HG02623 (cell line): ENCODE measurements around the gene POLA2.

ENCODE experiments used
- ATAC-seq: cut with Tn5 transposase; IDR thresholded peaks from one replicate; pipeline ENCODE4 v1.9.1; 2021; ENCODE audit warnings: moderate library complexity; ENCODE audit not compliant: unreplicated experiment

POLA2 gene

DNA sequence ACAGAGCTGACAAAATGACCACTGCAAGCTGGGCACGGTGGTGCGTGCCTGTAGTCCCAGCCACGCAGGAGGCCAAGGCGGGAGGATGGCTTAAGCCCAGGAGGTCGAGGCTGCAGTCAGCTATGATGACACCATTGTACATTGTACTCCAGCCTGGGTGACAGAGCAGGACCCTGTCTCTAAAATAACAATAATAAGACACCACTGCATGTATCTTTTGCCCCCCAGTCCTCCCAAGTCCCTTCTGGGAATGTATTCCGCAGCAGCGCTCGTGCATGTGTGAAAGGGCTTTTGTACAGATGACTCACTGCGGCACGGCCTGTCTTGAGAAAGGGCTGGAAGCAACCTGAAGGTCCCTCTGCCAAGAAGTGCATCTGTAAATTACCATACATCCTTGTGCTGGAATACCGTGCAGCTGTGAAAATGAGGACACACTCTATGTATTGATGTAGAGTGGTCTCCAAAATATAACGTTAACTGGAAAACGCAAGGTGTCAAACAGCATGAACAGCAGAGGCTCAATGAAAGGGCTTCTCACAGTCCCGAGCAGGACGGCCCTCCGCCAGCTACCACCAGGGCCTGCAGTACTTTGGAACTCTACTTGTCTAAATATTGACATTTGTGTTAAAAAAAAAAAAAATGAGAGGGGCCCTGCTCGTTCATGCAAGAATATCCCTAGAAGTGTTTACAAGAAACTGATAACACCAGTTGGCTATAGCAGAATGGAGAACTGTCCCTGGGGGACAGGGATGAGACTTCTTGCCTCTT lies 43.9 kb downstream of the POLA2 start:
- no peak for ATAC-seq

DNA sequence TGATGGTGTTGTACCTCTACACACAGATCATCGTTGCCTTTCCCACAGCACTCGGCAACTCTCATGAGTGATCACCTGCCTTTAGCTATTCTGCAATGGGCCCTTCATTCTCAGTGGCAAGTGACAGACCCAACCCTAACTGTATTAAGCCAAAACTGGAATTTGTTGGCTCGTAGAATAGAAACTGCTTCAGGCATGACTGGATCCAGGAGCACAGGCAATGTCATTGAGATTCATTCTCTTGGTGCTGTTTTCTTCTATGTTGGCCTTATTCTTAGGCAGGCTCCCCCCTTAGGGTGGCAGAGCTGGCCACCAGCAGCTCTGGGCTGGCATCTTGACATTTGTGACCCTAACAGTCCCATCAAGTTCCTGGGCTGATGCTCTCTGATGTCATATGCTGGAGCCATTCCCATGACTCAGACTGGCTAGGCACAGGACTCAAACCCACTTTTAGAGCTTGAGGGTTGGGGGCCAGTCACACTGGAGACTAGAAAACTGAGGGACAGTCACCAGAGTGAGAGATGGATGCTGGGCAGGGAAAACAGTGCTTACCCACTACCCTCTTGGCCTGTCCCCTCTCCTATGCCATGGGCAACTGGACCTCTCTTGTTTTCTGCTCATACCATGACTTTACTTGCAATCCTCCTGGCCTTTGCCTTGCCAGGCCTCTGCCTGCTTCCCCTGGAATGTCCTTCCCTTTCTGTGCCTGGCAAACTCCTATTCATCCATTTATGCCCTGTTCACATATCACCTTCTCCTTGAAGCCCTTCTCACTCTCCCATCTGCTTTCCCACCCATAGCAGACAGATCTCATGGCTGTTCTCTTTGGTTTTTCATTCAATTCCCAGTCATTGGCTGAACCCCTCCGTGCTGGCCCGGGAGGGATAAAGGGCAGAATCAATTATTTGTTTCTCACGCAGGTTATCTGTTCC lies 45.8 kb downstream of the POLA2 start:
- no peak for ATAC-seq

DNA sequence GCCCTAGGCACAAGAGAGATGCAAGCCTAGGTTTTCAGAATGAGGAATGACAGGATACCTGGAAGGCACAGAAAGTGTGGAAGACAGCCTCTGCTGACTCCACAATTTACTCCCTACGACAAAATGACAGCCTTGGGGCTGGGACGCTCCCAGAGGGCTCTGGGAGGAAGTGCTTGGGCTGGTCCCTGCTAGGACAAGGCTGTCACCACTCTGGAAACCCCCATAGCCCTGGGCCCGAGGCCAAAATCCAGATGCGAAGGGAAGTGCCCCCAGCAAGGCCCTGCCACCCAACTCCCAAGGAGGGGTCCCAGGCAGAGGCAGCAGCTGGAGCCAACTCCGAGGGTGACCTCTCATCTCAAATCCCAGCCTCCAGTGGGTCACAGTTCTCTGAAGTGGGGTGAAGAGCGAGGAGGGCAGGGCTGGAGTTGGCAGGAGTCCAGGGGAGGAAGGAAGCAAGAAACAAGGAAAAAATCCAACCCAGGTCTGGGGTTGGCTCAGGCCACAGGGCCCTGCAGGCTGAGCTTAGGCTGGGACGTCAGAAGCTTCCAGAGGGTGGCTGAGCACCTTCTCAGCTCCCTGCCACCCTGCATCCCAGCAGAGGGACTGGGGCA lies 46.6 kb downstream of the POLA2 start:
- no peak for ATAC-seq

DNA sequence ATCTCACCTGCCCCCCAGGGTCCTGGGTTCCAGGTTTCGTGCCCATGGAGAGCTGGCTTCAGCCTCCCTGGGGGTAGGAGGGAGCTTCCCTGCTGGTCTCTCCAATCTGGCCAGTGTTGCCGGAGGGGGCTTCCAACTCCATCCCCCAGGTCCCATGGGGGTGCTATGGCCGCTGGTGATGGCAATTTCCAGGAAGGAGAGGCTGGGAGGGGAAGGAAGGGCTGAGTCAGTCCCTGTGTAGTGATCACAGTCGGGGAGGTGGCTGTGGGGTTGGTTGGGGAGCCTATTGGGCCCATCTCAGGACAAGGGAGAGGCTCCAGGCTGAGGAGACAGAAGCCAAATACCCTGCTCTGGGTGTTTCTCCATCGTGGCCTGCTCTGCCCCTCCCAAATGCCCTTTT lies 47.2 kb downstream of the POLA2 start:
- ATAC-seq, result no peak

DNA sequence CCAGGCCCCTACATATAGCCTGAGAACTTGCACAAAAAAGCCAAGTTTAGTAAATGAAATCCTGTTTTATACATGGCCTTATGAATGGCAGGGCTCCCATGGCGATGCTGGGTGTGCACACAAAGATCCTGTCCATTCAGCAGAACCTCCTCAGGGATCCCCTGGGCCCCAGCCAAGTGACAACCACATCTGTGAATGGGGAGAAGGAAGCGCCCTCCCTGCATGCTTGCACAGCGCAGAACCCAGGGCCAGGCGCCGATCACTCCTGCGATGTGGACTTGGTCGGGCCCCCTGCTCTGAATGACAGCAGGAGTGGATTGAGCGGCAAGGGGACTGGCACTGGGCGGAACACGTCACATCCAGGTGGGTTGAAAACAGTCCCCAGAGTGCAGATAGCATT lies 48.5 kb downstream of the POLA2 start:
- ATAC-seq, result no peak

DNA sequence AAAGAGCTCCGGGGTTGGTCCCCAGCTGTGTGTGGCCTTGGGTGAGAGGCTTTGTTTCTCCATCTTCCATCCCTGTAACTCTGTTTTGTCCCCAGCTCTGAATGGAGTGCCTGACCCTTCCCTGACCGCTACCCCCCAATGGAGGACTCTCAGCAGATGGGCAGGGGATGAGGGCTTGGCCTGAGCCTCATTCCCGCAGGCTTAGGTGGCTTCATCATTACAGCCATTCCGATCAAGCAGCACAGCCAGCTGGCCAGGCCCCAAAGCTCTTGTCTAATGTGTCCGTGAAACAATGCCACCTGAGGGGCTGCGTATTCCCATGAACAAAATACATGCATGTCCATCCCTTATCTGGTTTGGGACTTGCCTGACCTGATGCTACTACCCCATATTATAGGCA lies 49.0 kb downstream of the POLA2 start:
- ATAC-seq, result no peak

DNA sequence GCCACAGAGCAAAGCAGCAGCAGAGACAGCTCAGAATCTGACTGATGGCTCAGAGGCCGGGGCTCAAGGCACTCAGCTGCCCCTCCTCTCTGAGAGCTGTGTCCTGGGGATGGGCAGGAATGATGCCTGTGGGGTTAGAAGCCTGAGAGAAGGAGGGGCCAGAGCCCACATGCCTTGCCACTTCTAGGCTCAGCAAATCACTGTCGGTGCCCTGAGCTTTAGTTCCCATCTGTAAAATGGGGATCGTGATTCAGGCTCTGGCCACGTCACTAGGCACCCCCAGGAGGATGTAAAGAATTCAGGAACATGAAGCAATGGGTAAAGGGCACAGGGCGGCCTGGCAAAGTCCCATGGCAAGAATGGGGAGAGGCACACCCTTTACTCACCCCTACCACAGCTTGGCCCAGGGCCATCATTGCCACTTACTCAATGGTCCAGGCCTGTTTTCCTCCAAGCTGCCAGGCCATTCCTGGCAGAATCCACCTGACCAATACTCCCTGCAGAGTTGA lies 49.5 kb downstream of the POLA2 start:
- ATAC-seq, result no peak

DNA sequence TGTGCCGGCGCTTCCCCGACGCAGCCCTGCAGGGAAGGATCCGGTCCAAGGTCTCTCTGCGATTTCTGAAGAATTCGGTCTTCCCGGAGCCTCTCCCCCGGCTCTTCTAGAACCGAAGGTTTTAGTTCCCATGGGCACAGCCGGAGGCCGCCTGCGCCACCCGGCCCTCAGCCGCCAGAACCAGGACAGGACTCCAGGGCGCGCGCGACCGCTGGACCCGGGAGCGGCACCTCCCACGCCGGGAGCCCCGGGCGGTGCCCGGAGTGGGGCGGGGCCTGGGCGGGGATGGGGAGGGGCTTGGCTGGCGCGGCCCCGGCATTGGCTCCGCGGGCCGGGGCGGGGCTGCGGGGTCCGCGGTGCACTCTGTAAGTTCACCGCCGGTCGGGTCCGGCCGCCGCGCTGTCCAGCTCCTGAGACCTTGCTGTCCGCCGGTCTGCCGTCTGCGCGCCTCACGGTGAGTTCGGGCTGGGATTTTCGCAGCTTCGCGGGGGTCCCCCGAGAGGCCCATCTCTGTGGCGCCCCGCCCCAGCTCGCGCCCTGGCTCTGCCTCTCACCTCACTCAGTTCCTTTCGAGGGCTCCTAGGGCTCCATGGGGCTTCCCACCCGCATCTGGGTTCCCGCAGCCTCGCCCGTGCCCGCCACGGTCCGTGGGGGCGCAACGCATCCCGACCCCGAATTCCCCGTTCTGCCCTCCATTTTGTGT lies 52.9 kb downstream of the POLA2 start, which contains the start of gene CDC42EP2:
Gene CDC42EP2 (plus strand): TSS at position 366 of the 703 bp plus-strand sequence. CDS start 6,033 bp downstream, outside the sequence.
- peak; percentile 67 for ATAC-seq

DNA sequence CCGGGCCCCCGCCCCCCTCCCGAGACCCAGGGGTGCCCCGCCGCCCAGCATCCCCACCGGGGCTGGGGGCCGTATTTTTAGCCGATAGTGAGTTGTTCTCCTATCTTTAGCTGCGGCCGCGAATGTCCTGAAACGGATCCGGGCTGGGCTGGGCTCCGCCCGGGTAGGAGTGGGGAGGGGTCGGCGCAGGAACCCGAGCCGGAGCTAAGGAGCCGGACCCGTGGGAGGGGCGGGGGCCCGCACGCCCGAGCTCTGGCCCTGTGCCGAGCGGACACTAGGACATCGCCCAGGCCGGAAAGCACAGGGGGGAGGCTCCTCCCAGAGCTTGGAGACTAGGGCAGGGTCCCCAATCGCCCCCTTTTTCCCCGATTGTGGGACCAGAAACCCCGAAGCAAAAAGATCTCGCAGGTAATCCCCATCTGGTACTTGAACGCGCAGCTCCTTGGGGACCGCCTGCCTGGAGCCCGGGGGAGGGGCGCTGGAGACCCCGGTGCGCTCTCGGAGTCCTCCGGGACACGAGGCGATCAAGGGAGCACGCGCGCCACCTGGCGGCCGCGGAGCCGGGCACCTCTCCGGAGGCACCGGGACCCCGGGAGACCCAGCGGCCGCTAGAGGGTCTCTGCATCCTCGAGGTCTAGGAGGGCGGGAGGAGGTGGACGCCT lies 53.6 kb downstream of the POLA2 start:
- no peak for ATAC-seq

DNA sequence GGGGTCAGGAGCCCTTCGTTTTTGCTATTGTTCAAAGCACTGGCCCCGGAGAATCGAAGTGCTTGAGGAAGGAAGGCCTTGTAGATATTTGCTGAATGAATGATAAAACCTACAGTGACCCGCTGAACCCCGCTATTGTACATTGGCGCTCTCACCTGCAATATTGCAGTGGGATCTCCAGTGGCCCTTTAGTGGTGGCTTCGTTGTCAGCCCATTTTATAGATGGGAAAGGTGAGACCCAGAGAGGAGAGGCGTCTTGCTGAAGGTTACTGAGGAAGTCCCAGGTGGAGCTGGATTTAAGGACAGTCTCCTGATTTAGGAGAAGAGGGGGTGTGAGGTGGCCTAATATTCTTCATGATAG lies 54.1 kb downstream of the POLA2 start:
- ATAC-seq, result no peak

DNA sequence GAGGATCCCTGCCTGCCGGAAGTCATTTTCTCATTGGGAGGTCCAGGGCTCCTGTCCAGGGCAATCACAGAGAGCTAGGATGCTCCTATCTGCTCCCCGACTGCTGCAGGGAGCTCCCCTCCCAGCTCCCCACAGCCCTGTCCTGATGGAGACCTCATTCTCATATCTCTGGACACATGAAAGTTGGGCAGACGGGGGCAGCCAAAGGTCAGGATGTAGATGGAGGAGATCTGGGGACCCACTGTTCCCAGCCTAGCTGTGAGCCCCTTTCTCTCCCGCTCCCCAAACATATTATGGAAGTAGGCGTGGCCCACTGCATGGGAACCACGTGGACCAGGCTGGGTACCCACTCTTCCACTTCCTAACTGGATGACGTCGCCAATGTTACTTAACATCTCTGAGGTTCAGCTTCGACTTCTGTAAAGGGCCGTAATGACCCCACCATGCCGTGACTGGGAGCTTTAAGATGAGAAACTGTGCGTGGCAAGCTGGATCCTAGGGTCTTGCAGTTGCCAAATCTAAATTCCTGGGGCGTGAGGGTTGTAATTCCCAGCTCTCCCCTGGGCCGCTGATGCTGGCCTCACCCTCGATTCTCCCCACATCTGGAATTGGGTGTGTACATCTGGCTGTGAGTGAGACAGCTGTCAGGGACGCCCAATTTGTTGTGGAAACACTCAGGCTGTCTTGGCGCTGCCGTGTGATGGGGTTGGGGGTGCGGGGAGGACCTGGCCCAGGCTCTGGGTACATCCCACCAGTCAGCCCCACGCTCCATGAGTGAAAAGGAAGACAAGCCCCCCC lies 54.7 kb downstream of the POLA2 start:
- no peak for ATAC-seq

DNA sequence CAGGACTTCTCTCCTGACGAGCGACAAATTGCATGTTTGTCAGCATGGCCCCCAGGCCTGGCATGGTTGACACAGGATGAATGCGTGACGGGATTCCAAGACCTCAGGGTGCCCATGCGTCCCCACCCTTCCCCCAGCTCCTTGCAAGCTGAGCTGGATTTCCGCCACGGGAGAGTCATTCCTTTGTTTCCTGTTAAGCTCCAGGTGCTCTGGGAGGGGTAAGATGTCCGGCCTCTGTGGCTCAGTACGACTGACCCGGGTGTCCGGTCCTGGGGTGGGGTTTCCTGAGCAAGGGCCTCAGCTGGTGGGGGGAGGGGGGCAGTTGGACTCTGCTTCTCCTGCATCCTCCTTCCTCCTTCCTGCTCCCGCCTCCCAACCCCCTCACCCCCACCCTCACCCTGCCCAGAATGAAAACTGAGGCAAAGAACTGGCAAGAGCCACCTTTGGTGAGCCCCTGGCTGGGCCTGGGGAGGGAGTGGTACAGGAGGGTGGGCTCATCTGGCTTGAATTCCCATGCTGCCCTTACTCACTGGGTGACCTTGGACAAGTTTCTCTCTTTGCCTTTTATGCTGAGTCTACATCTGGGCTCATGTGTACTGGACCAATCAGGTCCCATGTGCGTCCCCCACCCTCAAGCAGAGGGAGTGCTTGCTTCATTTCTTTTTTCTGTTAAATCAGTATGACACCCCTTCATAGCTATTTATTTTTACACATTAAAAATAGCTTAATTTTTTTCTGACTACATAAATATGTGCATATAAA lies 55.4 kb downstream of the POLA2 start:
- ATAC-seq, result no peak

DNA sequence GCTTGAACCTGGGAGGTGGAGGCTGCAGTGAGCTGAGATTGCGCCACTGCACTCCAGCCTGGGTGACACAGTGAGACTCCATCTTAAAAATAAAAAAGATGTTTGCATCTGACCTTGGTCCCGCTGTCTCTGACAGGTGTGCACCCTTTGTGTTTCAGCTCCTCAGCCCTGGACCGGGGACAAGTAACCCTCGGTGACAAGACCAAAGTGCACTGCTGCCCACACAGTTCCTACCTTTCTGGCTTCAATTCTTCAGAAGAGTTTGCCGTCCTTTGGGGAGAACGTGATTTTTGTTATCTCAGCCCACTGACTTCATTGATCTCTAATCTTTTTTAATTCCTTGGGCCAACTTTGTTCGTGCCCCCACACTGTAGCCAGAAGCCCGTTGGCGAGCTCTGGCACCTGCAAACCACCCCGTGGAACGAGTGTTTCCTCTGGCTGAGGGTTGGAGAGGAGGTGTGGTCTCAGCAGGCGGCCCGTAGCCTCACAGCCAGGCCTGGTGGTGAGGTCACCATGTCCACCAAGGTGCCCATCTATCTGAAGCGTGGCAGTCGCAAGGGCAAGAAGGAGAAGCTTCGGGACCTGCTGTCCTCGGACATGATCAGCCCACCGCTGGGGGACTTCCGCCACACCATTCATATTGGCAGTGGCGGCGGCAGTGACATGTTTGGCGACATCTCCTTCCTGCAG lies 58.8 kb downstream of the POLA2 start:
- no peak for ATAC-seq

DNA sequence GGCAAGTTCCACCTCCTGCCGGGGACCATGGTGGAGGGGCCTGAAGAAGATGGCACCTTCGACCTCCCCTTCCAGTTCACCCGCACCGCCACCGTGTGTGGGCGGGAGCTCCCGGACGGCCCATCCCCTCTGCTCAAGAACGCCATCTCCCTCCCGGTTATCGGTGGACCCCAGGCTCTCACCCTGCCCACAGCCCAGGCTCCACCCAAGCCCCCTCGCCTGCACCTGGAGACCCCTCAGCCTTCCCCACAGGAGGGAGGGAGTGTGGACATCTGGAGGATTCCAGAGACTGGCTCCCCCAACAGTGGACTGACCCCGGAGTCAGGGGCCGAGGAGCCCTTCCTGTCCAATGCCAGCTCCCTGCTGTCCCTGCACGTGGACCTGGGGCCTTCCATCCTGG lies 59.3 kb downstream of the POLA2 start:
- ATAC-seq, result no peak

DNA sequence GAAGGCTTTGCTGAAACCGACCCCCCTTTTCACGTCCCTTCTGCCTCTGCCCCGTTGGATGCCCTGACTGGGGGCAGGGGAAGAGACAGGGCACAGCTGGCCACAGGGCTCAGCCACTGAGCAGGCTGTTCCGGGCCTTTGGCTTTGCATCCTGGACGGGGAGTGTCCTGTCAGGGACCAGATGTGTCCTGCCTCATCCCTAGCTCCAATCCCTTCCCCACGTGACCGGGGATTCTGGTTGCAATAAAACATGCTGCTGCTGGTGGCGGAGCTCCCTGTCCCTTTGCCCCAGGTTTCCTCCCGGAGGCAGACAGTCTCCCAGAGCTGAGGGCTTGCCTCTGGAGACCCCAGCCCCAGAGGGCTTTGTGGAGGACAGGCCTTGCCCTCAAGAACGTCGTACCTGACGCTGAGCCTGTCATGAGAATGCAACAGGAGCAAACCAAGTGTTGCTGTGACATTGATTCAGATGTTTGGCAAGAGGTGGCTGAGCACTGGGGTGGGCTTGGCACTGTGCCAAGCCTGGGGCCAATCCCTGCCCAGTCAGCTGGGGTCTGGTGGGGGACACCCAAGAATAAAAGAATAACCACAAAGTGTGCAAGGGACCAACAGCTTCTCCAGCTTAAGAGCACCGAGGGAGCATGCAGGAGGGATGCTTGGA lies 60.2 kb downstream of the POLA2 start:
- no peak for ATAC-seq

DNA sequence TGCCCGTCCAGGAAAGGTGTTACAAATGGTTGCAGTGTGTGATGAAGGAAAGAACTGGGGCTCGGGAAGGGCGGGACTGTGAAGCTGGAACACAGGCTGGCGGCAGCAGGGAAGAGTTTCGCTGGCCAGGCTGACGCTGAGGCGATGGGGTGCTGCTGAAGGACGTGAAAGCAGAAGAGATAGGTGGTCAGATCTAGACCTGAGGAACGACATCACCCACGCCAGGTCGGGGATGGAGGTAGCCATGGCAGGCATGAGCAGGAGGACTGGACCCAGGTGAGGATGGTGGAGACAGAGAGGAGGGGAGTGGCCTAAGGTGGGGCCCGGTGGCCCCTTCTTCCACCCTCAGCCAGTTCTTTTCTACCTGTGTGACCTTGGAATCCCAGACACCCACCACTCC lies 62.1 kb downstream of the POLA2 start:
- no peak for ATAC-seq

DNA sequence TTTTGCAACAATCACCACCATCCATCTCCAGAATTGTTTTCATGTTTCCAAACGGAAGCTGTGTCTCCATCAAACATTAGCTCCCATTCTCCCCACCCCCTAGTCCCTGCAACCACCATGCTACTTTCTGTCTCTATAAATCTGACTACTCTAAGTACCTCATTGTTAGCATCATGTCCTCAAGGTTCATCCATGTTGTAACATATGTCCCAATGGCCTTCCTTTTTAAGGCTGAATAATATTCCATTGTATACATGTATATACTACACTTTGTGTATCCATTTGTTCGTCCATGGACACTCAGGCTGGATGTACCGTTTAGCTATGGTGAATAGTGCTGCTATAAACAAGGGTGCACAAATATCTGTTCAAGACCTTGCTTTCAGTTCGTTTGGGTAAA lies 63.7 kb downstream of the POLA2 start:
- ATAC-seq, result no peak

DNA sequence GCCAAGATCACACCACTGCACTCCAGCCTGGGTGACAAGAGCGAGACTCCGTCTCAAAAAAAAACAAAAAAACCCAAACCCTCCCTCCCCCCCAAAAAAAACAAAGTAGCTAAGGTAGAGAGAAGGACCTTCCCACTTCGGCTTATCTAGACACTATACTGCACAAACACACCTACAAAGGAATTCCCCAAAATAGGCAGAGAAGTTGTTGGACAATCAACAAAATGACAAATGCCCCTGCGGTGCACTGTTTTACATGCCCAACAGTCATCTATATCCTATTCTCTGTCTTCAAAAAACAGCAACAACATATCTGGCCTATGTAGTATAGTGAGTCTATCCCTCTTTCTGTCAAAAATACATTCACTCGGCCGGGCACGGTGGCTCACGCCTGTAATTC lies 65.3 kb downstream of the POLA2 start:
- ATAC-seq, result no peak
